T-helper 2 cell treated with Interferon-gamma antibody and Interleukin-4, amounts not matched to agents 100 ng/mL and 5 ng/mL, for 36 hours (primary cell): ENCODE data around the gene HOXA11. TPM values are rescaled to one million over a fixed set of nuclear protein-coding genes. Genes with fewer than 3 reads are reported as not detected.

Experiments
- intact Hi-C: fragments of 100-400 bp; cut with micrococcal nuclease; formaldehyde crosslinking; loops from one replicate; pipeline ENCODE4 v1.15.1; 2023
- total RNA-seq: library from RNA; stranded (reverse); gene quantifications from 2 replicates; pipeline ENCODE4 v1.2.3, GENCODE V29; 2022

The HOXA11 gene
- total RNA-seq, 1 donor from 2014 or later: not detected

GRCh38 chr7:27141137-27141922, 43.7 kb downstream of the HOXA11 start:
- intact Hi-C loops: no loop called here

GRCh38 chr7:27140126-27140857, 44.7 kb downstream of the HOXA11 start:
- intact Hi-C loops: no loop called here

- intact Hi-C loops: no loop called here
These were observed 45.5 kb downstream of the HOXA11 start for GRCh38 chr7:27139334-27140125.

GRCh38 chr7:27138985-27139333, 46.1 kb downstream of the HOXA11 start:
- intact Hi-C loops: no loop called here

GRCh38 chr7:27138472-27138871, 46.6 kb downstream of the HOXA11 start:
- intact Hi-C loops: no loop called here

- intact Hi-C loops: no loop called here
These were observed 47.3 kb downstream of the HOXA11 start for GRCh38 chr7:27137640-27138315.

- intact Hi-C loops: no loop called here
These were observed 50.6 kb downstream of the HOXA11 start for GRCh38 chr7:27134392-27134791.

- intact Hi-C loops: no loop called here
These were observed 51.4 kb downstream of the HOXA11 start for GRCh38 chr7:27133409-27134231.

GRCh38 chr7:27132978-27133377, 52.1 kb downstream of the HOXA11 start:
- intact Hi-C loops: no loop called here

GRCh38 chr7:27132214-27132613, 52.8 kb downstream of the HOXA11 start:
- intact Hi-C loops: no loop called here

GRCh38 chr7:27131390-27131819, 53.6 kb downstream of the HOXA11 start:
- intact Hi-C loops: loop anchor here (1.0 kb wide), 1 partner anchor 35 kb away; no protein-coding TSS in a partner anchor

Other genes with a start within 250 kb of the HOXA11 start
- 0.41 and 0.50 TPM in 2 replicates for gene HOXA1, start 89.2 kb downstream of the HOXA11 start, total RNA-seq
- gene HOXA2, start 82.5 kb downstream of the HOXA11 start, total RNA-seq: not detected in 2 replicates
- gene HOXA4, start 54.5 kb downstream of the HOXA11 start, total RNA-seq: 0.16 TPM in 1 of 2 replicates, not detected in the other
- not detected in 2 replicates for gene HOXA5, start 41.6 kb downstream of the HOXA11 start, total RNA-seq
- not detected in 2 replicates for gene HOXA6, start 37.5 kb downstream of the HOXA11 start, total RNA-seq
- 0.34 TPM in 1 of 2 replicates, not detected in the other for gene HOXA3, start 32.6 kb downstream of the HOXA11 start, total RNA-seq
- gene HOXA7, start 28.6 kb downstream of the HOXA11 start, total RNA-seq: not detected in 2 replicates
- not detected in 2 replicates for gene HOXA9, start 19.7 kb downstream of the HOXA11 start, total RNA-seq
- 0.11 TPM in 1 of 2 replicates, not detected in the other for gene HOXA10, start 10.9 kb downstream of the HOXA11 start, total RNA-seq
- not detected in 2 replicates for gene HOXA13, start 14.9 kb upstream of the HOXA11 start, total RNA-seq
- gene EVX1, start 57.6 kb upstream of the HOXA11 start, total RNA-seq: not detected in 2 replicates